ENCODE results near the gene IPO9.

- TF ChIP-seq CTCF (IDR thresholded peaks at IDR 0.05 in 4 of 5, conservative IDR thresholded peaks at IDR 0.05 in 1 of 5): no peak
- TF ChIP-seq POLR2A (IDR thresholded peaks at IDR 0.05): no peak
Measured at GRCh38 chr1:201905234-201905890, 76.4 kb downstream of the IPO9 start.

Data from gastrocnemius medialis (tissue), 4 donors.